ENCODE data around the gene LY6G6D.

GRCh38 chr6:31736768-31737314 is 21.7 kb downstream of the LY6G6D start:
- TF ChIP-seq CTCF (IDR thresholded peaks at IDR 0.05): no peak
- no peak for TF ChIP-seq POLR2A (IDR thresholded peaks at IDR 0.05)
- TF ChIP-seq POLR2AphosphoS5 (IDR thresholded peaks at IDR 0.05): no peak

All from prostate gland (tissue), 2 donors.